Loucy (cell line): Measurements from ENCODE around the gene LILRA1.

Experiments
- CTCF ChIP-seq: fragments of 200-600 bp; sonication (generic); conservative IDR thresholded peaks from 2 replicates; pipeline ENCODE4 v1.5.1; 2014; ENCODE audit warnings: mild to moderate bottlenecking, antibody characterized with exemption, low read length
- EZH2phosphoT487 ChIP-seq: fragments of 200-600 bp; IDR thresholded peaks from 2 replicates; pipeline ENCODE4 v1.6.1; 2018; ENCODE audit warnings: antibody characterized with exemption, mild to moderate bottlenecking, moderate library complexity, borderline replicate concordance

- TF ChIP-seq CTCF = no peak
- TF ChIP-seq EZH2phosphoT487 = no peak
Observed at GRCh38 chr19:54650108-54650655, 56.8 kb downstream of the LILRA1 start.
